HG02678 (cell line): ENCODE measurements around the gene PCAT7.
"Not testable (repeated sequence)": the region's sequence is repeated elsewhere in the genome, so short reads cannot be mapped to it uniquely, and the experiment has no call there.

ENCODE experiments used
- ATAC-seq: cut with Tn5 transposase; IDR thresholded peaks from one replicate; pipeline ENCODE4 v1.9.1; 2021; ENCODE audit warnings: mild to moderate bottlenecking, moderate library complexity; ENCODE audit not compliant: unreplicated experiment

PCAT7 gene

GRCh38 chr9:94554439-94555331, at the start of gene PCAT7:
TSS of gene PCAT7 (plus strand) at chr9:94555083.
- ATAC-seq, result no peak

DNA sequence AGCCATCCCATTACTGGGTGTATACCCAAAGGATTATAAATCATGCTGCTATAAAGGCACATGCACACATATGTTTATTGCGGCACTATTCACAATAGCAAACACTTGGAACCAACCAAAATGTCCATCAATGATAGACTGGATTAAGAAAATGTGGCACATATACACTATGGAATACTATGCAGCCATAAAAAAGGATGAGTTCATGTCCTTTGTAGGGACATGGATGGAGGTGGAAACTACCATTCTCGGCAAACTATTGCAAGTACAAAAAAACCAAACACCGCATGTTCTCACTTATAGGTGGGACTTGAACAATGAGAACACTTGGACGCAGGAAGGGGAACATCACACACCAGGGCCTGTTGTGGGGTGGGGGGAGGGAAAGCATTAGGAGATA, 48.5 kb upstream of the PCAT7 start:
- not testable (repeated sequence) for ATAC-seq

DNA sequence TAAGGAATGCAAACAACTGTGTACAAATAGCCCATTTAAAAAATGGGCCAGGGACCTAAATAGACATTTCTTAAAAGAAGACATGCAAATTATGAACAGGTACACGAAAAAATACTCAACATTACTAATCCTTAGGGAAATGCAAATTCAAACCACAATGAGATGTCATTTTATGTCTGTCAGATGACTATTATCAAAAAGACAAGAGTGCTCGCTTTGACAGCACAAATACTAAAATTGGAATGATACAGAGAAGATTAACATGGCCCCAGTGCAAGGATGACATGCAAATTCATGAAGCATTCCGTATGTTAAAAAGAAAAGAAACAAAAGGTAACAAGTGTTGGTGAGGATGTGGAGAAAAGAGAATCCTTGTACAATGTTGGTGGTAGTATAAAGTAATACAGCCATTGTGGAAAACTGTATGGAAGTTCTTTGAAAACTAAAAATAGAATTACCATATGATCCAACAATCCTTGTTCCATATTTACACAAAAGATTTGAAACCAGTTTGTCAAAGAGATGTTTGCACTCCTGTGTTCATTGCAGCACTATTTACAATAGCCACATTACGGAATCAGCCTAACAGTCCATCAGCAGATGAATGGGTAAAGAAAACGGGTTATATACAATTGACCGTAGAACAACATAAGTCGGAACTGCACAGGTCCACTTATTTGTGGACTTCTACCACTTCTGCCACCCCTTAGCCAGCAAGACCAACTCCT, 47.2 kb upstream of the PCAT7 start:
- ATAC-seq, result no peak

DNA sequence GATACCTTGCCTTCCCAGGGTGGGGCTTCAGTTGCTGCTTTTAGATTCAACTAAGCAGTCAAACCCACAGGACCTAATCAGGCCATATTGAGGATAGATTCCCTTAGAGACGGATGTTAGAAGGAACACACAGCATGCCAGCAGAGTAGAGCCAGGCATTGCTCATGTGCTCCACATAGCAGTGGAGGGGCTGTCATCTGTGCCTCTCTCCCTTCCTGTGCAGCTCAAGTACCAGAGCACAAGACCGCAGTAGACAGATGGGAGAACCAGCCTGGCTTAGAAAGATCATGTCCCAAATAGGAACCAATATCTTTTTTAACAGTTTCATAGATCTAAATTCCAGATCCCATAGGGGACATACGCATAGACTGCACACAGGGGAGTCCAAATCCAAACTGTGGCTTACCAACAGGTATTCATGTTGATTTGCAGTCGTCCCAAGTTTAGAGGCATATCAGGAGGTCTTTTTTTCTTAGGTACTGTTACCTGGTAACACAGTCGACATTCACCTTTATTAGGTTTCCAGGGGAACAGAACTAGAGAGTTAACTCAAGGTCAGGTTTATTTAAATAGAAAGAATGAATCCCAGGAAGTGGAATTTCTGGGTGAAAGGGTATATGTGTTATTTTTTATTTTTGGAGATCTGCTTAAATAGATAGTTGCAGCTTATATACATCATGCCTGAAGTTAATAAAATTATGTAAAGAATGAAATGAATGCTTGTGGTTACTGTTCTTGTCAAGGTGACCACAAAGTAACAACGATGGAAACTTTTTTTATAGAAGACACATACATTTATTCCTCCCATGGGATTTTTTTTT, 43.5 kb upstream of the PCAT7 start:
- ATAC-seq, result no peak

- no peak for ATAC-seq
These were observed 43.0 kb upstream of the PCAT7 start for GRCh38 chr9:94511955-94512265.

- ATAC-seq, result no peak
These were observed 40.2 kb upstream of the PCAT7 start for GRCh38 chr9:94514722-94515121.

DNA sequence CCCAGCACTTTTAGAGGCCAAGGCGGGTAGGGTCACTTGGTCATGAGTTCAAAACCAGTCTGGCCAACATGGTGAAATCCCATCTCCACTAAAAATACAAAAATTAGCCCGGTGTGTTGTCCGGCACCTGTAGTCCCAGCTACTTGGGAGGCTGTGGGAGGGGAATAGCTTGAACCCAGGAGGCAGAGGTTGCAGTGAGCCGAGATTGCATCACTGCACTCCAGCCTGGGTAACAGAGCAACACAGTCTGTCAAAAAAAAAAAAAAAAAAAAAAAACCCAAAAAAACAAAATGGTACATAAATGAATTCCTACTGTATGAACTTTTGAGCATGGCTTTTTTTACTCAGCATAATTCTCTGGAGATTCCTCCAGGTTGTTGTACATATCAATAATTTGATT, 37.6 kb upstream of the PCAT7 start:
- no peak for ATAC-seq

GRCh38 chr9:94525396-94526035, 29.4 kb upstream of the PCAT7 start:
- no peak for ATAC-seq

GRCh38 chr9:94526271-94526670, 28.6 kb upstream of the PCAT7 start:
- ATAC-seq, result no peak

DNA sequence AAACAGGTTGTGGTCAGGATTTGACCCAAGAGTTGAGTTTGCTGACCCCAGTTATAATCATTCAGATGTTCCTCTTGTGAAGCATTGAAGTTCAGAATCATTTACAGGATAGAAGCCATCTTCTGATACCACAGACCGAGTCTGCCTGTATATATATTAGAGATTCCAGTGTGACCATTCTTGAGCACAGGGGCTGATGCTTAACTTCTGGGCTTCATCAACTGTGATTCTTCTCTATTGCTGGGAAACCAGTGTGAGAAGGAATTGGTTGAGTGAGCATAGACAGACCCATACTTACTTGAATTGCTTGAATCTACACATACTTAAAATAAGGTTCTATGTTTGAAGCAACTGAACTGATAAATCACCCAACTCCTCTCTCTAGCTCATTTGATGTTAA, 27.9 kb upstream of the PCAT7 start:
- ATAC-seq, result no peak

- no peak for ATAC-seq
These were observed 26.0 kb upstream of the PCAT7 start for GRCh38 chr9:94528886-94529285.

- no peak for ATAC-seq
These were observed 21.7 kb upstream of the PCAT7 start for GRCh38 chr9:94533155-94533554.

- no peak for ATAC-seq
These were observed 21.3 kb upstream of the PCAT7 start for GRCh38 chr9:94533601-94534000.

- ATAC-seq, result no peak
These were observed 20.0 kb upstream of the PCAT7 start for GRCh38 chr9:94534901-94535300.

GRCh38 chr9:94538908-94539307, 16.0 kb upstream of the PCAT7 start:
- no peak for ATAC-seq

- ATAC-seq, result not testable (repeated sequence)
These were observed 10.5 kb upstream of the PCAT7 start for GRCh38 chr9:94544335-94544734.

- no peak for ATAC-seq
These were observed 8.9 kb upstream of the PCAT7 start for GRCh38 chr9:94545940-94546339.

DNA sequence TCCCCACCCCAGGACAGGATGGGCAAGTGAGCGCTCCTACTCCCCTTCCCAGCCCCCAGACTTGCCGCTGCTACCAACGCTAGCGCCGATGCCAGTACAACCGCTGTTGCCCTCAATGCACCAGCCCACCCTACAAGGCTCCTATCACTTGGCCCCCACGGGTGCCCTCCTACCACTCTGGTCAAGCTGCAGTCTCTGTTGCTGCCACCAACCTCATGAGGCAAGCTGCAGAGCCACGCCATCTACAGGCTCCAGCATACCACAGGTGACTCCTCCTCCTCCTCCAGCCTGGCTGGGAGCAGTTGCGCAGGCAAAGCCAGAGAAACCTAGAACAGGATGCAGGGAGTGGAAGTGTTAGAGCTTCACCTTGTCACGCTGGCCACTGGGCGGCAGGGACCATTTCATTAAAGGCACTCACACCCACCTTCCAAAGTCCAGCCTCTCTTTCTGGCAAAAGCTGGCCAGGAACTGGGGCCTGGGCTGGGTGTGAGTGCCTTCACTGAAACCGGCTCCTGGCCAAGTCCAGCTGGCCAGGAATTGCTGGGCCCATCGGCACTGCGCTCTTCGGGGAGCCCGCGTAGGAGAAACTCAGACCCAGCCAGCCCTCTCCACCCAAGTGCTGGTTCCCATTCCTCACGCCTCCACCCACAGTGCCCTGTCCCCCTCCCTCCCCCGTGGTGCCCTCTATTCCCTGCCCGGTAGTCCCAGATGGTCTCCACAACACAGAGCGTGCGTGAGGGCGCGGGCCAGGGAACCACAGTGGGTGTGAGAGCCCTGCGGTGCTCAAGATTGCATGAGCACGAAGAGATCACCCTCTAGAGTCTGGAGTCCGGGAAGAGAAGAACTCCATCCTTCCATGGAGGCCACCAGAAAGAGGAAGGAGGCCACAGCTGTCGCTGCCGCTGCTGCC, 1.6 kb upstream of the PCAT7 start:
- no peak for ATAC-seq

DNA sequence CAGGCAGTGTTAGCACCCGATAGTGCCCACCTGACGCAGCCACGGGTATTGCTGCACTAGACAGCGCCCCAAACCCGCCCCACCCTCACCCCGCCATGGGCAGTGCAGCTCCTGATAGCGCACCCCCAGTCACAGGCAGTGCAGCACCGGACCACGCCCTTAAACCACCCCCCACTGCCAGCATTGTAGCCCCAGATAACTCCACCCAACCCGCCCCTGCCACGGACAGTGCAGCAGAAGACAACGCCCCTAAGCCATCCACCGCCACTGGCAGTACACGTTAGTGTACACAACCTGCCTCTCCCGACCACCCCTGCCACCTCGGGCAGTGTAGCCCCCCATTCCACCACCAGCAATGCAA, 825 bp upstream of the PCAT7 start:
- ATAC-seq, result no peak

- no peak for ATAC-seq
These were observed 2.5 kb downstream of the PCAT7 start for GRCh38 chr9:94557376-94557775.
